Anterior cingulate cortex (tissue), 58 donors: ENCODE results near the gene TMEM231.
"Not testable (repeated sequence)": the region's sequence is repeated elsewhere in the genome, so short reads cannot be mapped to it uniquely, and the experiment has no call there.

Source experiments
- DNase-seq, 58 donors: peaks; one replicate each; lab custom pipeline; 2025; lab: John Stamatoyannopoulos, UW

The TMEM231 gene, protein sequence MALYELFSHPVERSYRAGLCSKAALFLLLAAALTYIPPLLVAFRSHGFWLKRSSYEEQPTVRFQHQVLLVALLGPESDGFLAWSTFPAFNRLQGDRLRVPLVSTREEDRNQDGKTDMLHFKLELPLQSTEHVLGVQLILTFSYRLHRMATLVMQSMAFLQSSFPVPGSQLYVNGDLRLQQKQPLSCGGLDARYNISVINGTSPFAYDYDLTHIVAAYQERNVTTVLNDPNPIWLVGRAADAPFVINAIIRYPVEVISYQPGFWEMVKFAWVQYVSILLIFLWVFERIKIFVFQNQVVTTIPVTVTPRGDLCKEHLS

DNA sequence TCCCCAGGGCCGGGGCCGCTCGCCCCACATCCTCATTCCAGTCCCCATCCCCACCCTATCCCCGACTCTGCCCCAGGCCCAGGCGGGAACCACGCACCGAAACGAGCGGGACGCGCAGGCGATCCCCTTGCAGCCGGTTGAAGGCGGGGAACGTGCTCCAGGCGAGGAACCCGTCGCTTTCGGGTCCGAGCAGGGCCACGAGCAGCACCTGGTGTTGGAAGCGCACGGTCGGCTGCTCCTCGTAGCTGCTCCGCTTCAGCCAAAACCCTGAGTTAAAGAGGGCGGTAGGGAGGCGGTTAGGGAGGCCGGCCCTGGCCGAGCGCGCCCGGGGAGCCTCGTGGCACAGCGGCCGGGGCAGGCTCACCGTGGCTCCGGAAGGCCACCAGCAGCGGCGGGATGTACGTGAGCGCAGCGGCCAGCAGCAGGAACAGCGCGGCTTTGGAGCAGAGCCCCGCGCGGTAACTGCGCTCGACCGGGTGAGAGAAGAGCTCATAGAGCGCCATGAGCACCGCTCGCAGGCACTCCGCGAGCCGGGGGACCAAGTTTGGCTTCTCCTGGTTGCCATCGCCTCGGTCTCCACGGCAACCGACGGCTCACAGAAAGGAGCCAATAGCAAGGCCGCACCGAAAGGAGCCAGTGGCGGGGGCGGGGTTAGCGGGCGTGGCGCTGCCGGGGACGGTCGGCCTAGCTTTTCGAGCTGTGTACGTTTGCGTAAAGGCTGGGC, at the start of gene TMEM231:
Gene TMEM231, minus strand, starts transcription at position 546 of the 724 bp plus-strand sequence. Its CDS starts 43 bp downstream, at position 503.
- DNase-seq = peak; percentile 72 to 98 (median 94)

DNA sequence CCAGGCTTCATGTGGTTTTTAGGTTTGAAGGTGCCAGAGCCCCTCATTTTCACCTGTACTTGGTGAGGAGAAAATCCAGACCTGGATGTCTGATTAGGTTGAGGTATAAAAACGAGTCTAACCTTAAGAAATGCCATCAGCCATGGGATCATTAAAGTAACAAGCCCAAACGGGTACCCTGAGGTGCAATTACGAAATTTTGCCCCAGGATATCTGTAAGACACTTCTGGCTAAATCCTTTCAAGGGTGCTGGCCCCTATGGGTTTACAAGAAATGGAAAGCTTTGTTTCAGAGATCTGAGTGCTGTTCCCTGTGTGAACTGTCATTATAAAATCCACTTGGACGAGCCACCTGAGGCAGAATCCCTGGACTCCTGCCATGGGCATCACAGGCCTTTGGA, 47.2 kb upstream of the TMEM231 start:
- DNase-seq = no peak

DNA sequence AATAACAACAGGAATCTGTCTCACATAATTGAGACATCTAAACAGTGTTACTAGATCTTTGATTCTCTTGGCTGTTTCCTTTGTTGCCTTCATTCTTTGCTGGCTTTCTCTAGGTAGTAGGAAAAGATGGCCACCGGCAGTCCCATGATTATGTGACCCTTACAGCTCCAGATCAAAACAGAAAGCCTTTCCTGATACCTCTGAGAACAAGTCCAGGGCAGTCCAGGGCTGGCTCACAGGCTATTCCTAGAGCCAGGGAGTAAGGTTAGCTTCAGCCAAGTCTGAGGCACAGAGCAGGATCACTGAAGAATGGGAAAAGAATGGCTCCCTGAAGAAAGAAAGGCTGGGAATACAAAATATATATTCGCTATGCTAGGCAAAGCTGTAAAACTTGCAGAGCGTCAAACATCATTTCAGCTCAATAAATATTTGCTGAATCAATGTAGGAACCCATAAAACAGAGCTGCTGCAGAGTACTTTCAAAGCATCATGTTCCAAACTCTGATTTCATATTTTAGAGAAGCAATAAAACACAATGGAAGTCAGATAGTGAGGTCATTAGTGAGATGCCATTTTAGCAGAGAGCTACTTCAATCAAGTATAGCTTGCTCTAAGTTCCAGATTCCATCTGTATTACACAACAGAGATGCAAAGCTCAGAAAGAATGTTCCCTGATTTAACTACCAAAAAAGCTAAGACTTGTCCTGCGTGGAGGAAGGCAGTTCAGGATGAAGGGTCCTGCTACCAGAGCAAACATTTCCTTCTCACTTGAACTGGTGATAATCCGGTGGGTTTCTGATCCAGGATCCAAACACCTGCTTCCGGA, 43.6 kb upstream of the TMEM231 start:
- no peak for DNase-seq

DNA sequence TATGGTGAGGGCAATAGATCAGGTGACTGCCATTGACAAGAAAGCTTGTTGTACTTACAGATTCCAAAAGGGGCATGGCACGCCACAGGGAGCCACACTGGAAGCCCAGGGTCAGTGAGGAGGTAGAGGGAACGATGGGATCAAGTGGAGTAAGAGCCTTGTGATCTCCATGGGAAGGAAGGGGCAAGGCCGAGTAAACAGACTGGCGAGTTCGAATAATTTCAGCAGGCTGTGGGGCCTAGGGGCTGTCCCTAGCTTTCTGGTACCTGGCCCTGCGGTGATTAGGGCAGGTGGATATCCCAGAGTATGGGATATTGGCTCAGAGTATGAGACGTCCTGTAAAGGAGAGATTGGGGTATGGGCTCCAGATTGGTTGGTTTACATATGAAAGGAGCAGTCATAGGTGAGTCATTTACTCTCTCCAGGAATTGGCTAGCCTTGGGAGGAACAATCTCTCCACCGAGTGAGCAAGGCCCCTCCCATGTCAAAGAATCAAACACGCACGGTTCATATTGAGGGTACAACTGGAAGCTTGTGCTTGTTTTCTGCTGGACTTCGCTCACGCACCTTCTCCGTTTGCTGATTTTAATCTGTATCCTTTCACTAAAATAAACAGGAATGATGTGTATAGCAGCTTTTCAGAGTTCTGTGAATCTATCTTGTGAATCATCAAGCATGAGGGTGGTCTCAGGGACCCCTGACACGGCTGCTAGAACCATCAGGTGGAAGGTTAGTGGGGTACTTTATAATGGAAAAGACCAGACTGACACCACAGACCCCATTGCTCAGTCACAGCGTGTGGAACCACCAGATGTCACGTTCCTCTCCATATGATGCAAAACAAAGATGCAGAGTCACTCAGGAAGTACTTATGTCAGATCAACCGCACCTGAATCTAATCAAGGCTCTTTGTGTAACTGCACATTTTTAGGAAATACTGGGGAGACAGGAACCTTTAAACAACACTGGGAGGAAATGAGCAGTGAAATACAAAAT, 38.1 kb upstream of the TMEM231 start:
- DNase-seq = no peak

DNA sequence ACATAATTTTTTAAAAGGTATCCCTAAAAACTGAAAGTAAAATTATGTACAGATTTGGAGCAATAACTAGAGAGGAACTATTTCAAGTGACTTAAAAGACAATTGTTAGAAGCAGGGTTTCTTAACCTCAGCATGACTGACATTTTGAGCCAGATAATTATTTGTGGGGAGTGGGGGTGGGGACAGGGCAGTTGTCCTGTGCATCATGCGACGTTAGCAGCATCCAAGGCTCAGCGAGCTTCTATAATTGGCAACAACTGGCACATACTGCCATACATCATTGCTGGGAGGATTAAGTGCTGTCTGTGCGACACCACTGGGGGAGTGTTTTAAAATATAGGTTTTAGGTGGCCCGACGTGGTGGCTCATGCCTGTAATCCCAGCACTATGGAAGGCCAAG, 37.3 kb upstream of the TMEM231 start:
- no peak for DNase-seq

DNA sequence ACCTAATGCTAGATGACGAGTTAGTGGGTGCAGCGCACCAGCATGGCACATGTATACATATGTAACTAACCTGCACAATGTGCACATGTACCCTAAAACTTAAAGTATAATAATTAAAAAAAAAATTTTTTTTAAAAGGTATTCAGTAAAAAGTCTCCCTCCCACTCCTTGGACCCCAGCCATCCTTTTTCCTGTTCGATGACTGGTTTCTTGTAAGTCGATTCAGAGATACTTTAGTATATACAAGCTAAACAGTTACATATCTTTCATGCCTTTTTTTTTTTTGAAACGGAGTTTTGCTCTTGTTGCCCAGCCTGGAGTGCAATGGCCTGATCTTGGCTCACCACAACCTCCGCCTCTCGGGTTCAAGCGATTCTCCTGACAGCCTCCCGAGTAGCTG, 35.9 kb upstream of the TMEM231 start:
- not testable (repeated sequence) for DNase-seq

DNA sequence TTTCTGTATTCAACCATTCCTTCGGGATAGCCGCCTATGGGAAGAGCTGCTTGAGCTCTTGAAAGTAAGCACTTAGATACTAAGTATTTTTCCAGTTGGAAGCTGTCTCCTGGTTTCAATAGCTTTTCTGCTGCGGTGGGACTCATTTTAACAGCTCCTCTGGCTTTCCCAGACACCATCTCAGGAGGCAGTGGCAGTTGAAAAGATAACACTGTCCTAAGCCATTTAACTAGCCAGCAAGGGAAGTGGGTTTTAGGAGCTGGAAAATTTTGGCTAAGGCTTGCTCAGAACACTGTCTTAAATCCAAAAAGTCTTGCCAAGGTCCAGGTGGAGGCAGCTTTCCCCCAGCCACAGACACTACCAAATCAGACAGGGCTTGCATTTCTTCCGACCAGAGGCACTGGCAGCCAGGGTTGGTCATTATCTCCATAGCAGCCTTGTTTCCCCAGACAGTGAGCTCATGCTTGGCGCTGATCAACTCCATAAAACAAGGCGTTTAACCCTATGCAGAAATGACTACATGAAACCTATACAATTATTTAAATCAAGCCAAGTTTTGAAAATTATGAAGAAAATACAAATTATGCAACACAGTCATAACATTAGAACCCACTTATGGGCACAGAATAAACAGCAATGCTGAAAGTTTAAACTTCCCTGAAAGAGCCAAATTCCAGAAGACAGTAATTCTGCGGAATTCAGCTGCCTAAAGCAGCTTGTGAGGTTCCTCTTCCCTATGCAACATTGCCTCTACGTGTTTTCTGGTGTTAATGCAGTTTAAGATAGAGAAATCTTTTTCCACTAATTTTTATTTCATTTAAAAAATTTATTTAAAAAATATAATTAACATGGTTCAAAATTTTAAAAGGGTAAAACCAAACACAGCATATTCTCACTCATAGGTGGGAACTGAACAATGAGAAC, 35.1 kb upstream of the TMEM231 start:
- peak in 27 of 58 donors; percentile 7 to 50 (median 19) for DNase-seq

DNA sequence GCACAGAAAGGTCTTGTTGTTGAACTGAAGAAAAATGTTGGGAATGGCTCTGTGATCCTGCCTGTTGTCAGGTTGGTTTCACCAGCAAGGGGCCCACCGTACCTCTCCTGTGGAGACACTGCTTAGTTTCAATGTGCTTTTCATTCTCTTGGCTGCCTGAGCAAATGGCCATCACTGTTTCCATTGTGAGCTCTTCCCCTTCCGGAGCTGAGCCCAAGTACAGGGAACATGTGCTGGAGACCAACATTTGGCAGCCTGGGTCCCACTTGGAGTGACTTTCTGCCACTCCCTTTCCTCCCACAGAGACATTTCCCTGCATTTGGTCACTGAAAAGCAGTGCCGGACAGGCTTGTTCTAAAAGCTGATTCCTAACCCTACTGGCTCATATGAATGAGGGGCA, 33.3 kb upstream of the TMEM231 start:
- peak in 17 of 58 donors; percentile 3 to 57 (median 19) for DNase-seq

DNA sequence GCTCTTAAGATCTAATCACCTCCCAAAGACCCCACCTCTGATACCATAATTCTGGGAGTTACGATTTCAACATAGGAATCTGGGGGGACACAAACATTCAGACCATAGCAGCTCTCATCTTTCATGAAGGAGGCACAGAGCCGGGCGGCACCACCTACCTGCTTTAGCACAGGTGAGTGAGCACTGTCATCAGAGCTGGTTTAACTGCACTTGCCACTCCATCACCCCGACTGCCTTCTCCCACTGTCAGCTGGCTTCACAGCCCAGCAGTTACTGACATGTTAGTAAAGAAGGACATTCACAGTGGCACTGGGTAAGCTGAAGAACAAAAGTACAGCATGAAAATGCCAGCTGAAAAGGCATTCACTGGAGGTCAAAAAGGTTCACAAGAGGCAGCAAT, 32.7 kb upstream of the TMEM231 start:
- peak in 1 of 58 donors; percentile 23 for DNase-seq

DNA sequence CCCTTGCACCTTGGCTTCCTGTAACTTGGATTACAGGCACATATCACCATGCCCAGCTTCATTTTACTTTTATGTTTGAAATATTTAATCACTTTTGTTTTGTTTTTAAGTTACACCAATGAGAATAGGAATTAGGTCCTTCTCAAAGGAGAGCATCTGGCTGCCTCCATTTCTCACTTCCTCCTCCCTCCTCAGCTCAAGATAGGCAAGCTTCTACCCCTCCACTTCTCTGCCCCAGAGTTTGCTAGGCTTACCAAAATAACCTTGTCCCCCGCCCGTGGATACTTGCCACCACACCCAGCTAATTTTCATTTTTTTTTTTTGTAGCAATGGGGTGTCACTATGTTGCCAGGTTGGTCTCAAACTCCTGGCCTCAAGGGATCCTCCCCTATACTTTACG, 28.1 kb upstream of the TMEM231 start:
- no peak for DNase-seq

DNA sequence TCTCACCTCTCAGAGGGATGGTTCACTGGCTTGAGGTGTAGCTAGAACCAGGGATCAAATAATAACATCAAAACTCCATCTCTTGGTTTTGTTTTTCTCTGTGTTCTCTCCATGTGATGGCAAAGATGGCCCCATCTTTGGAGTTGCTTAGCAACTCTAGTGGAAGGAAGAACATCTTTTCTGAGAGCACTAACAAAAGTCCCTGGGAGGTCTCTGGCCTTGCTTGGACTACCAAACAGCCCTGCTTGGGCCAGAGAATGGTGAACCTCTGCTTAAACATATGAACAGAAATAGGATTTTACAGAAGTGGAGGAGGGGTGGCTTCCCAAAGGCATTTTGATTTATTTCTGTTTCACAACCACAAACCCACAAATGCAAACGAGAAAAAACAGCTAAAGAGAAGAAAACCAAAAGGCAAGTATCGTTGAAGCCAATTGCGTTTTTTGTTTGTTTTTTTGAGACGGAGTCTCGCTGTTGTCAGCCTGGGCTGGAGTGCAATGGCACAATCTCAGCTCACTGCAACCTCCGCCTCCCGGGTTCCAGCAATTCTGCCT, 23.3 kb upstream of the TMEM231 start:
- DNase-seq = peak in 4 of 58 donors; percentile 9 to 11 (median 10)

DNA sequence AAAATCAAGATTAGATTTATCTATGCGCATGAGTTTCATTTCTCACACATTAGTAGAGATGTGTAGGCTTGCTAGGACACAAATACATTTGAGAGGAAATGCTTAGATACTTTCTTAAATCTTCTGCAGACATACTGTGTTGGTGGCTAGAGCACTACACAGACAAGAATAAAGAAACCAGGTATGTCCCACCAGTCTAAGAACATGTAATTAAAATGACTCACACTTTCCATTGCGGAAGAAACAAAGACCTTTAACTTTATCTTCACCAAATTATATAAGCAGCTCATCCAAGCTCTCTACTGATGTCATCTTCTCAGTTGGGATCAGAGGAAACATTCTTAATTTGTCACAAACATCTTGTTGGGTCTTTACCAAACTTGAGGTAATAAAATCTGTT, 22.7 kb upstream of the TMEM231 start:
- DNase-seq = no peak

DNA sequence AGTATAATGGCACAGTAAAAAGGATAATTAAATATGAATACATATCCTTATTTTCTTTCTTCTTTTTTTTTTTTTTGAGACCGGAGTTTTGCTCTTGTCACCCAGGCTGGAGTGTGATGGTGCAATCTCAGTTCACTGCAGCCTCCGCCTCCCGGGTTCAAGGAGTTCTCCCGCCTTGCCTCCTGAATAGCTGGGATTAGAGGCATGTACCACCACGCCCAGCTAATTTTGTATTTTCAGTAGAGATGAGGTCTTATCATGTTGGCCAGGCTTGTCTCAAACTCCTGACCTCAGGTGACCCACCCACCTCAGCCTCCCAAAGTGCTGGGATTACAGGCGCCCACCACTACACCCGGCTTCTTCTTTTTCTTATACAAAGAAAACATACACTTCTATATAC, 22.2 kb upstream of the TMEM231 start:
- no peak for DNase-seq

DNA sequence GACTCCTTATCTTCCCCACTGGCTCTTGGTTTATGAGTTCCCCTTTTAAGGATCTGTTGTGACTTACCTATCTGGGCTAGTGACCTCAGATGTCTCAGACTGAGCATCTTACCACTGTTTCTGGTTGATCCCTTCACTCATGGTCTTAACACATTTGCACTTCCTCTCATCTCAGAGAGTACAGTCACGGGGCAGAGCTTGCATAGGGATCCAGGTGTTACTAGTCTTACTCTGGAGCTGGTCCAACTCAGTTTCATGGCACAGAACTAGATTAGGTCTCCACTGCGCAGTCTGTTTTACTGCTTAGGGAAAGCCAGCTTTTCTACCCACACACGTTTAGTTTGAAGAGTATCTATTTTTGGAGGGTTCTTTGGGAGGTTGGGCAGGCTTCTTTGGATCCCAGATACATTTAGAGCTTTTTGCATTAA, 20.3 kb upstream of the TMEM231 start:
- peak in 10 of 58 donors; percentile 7 to 56 (median 18) for DNase-seq

DNA sequence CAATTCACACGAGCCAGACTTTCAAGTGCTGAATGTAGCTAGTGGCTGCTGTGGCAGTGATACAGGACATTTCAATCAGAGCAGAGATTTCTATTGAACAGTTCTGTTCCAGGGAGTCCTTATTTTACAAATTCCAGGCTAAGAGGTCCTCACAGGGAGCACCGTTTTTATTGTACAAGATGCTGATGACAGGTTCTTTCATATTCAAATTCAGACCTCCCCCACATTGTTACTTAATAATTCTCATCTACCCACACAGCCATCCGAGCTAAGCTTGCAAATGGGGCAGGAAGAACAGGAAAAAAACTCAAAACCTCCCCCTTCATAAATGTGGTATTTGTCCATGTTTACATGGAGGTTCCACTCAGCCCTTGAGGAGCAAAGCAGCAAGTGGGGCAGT, 19.9 kb upstream of the TMEM231 start:
- no peak for DNase-seq

DNA sequence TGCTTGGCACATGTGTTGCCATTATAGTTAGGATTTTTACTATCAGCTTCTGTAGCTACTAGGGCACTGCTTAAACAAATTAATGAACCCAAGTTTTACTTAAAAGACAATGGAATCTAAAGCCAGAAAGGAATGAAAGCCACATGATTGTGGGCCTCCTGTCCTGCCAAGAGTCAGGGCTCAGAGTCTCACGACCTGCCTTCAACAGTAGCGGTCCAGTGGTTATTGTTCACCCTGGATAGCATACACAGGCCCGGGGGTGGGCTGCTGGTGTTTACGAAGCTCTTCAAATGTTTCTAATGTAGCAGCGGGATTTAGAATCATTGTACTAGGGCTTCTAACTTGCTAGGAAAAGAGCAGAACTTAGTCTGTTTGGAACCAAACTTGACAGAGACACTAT, 17.9 kb upstream of the TMEM231 start:
- DNase-seq = no peak

DNA sequence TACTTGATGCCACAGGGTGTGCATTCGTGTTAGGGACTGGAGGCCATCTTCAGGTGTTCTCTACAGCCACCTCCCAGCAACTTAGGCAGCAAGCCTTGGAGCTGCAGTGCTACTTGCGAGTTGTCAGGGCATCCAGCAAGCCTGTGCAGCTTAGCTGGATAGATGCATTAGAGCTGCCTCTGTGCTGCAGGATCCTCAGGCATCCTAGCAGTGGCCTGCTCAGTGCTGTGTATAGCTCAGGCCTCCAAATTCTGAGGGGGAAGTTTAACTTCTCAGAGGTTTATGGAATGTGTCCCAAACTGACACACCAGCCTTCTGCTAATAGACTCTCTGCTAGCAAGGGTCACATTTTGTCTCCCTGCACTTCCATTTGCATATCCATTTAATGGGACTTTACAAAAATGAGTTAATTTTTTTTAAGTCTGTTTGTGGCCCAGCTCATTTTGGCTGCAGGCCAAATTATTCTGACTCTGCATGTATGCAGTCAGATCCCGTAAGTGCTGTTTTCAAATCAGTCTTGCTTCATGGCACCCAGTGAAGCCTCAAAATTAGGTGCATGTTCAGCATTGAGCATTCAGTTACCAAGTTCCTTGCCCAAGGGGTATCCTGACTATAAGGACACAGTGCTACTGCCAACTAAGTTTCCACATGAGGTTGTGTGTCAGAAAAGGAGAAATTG, 17.0 kb upstream of the TMEM231 start:
- DNase-seq = no peak
